Activated CD4-positive, alpha-beta T cell treated with anti-CD3 and anti-CD28 coated beads, Interleukin-2, amount 10 ng/mL, durations not matched to agents 7 days and 5 days (primary cell): ENCODE results near the gene AUTS2. TPM values are rescaled to one million over a fixed set of nuclear protein-coding genes. Genes with fewer than 3 reads are reported as not detected.

ENCODE experiments used
- CTCF ChIA-PET: fragments of 350-600 bp; sonication (Branson Sonifier 250); formaldehyde crosslinking; loops from one replicate; lab custom pipeline; 2021; ENCODE audit warnings: antibody characterized with exemption; lab: Charles Lee
- POLR2A ChIA-PET: fragments of 350-600 bp; sonication (Branson Sonifier 250); formaldehyde crosslinking; loops from one replicate; lab custom pipeline; 2021; ENCODE audit warnings: antibody characterized with exemption; lab: Charles Lee
- DNase-seq: peaks from one replicate; pipeline ENCODE4 v3.0.0-alpha.2; 2020
- H3K27ac Mint-ChIP-seq: one replicate; pipeline ENCODE4 v1.8.0; 2021; ENCODE audit warnings: mild to moderate bottlenecking, moderate library complexity, mixed read lengths
- H3K27me3 Mint-ChIP-seq: one replicate; pipeline ENCODE4 v1.8.0; 2021; ENCODE audit warnings: mixed read lengths
- H3K36me3 Mint-ChIP-seq: one replicate; pipeline ENCODE4 v1.8.0; 2021; ENCODE audit warnings: low read depth, mixed read lengths
- H3K4me1 Mint-ChIP-seq: one replicate; pipeline ENCODE4 v1.8.0; 2021; ENCODE audit warnings: mixed read lengths
- H3K4me3 Mint-ChIP-seq: one replicate; pipeline ENCODE4 v1.8.0; 2021; ENCODE audit warnings: mild to moderate bottlenecking, moderate library complexity, mixed read lengths
- H3K9me3 Mint-ChIP-seq: one replicate; pipeline ENCODE4 v1.8.0; 2021; ENCODE audit warnings: mixed read lengths
- total RNA-seq, 2 experiments: library from RNA; stranded (reverse); gene quantifications; one replicate each; pipeline ENCODE4 v1.2.3, GENCODE V29; 2021

Gene AUTS2
- total RNA-seq, 2 experiments from 2014 or later, result 13.9 to 18.9 TPM

DNA sequence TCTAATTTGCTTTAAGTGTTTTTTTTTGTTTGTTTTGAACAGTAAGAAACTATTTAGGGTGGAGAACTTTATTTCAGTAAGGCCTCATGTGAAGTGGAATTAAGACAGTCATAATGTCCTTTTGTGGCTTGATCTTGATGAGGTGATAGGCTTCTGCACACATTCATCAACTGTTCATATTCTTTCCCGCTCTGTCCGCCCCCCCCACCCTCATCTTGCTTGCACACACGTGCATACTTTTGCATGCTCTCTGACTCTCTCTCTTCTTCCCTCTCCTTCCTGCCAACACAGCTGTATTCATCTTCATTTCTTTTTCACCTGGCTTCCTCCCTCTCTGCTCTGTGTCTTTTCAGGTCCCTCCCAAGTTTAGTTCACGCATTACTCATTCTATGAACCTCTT is 429.6 kb downstream of the AUTS2 start:
- no peak for DNase-seq
- ChIA-PET CTCF (no interaction called here), POLR2A (no interaction called here)
- H3K4me3 Mint-ChIP-seq, result no peak overlapping the region
- H3K27me3 Mint-ChIP-seq, result peaks cover 1% of the 10 kb centered on the region
- peaks cover 2% of the 10 kb centered on the region for H3K4me1 Mint-ChIP-seq
- H3K27ac Mint-ChIP-seq, result no peak overlapping the region
- H3K9me3 Mint-ChIP-seq, result no peaks in the 10 kb centered on the region
- H3K36me3 Mint-ChIP-seq, result no peaks in the 10 kb centered on the region

DNA sequence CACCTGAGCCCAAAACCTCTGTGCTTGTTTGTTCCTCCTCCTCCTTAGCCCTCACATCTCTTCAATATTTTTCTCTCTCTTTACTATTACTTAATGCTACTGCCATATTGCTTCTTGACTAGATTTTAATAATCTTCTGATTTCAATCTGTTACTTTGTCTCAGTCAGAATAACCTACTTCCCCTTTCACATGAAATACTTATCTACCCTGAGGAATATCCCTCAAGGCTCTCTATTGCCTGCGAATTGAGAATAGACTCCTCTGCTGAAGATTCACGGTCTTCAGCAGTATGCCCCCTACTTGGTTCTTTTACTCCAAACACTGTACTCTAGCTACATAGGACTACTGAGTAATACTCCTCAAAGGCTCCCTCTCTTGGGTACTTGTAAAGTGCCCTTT is 430.3 kb downstream of the AUTS2 start:
- CTCF ChIA-PET, result no interaction called here
- POLR2A ChIA-PET, result no interaction called here
- no peak overlapping the region for H3K4me3 Mint-ChIP-seq
- H3K36me3 Mint-ChIP-seq, result no peaks in the 10 kb centered on the region
- H3K27ac Mint-ChIP-seq, result no peak overlapping the region
- no peaks in the 10 kb centered on the region for H3K9me3 Mint-ChIP-seq
- peaks cover 2% of the 10 kb centered on the region for H3K4me1 Mint-ChIP-seq
- peaks cover 1% of the 10 kb centered on the region for H3K27me3 Mint-ChIP-seq
- DNase-seq, result no peak

DNA sequence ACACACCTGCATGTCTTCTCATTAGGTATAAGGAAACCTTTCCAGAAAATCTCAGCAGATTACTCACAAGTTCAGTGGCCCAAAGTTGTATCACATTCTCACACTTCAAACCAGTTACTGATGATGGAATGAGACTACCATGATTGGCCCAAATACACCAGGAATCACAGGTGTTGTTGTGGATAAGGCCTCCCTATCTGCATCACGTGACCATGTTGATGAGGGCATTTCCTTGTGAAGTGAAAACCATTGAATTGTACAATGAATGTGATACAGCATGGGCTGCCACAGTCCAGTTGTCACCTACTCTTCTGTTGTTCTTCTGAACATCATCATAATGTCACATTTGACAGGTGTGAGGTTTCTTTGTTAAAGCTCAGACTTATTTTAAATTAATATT is 431.7 kb downstream of the AUTS2 start:
- H3K36me3 Mint-ChIP-seq, result no peaks in the 10 kb centered on the region
- no peak overlapping the region for H3K27ac Mint-ChIP-seq
- CTCF ChIA-PET, result no interaction called here
- H3K4me3 Mint-ChIP-seq, result no peak overlapping the region
- no peaks in the 10 kb centered on the region for H3K9me3 Mint-ChIP-seq
- peaks cover 2% of the 10 kb centered on the region for H3K4me1 Mint-ChIP-seq
- POLR2A ChIA-PET, result no interaction called here
- no peak for DNase-seq
- H3K27me3 Mint-ChIP-seq, result peaks cover 1% of the 10 kb centered on the region

DNA sequence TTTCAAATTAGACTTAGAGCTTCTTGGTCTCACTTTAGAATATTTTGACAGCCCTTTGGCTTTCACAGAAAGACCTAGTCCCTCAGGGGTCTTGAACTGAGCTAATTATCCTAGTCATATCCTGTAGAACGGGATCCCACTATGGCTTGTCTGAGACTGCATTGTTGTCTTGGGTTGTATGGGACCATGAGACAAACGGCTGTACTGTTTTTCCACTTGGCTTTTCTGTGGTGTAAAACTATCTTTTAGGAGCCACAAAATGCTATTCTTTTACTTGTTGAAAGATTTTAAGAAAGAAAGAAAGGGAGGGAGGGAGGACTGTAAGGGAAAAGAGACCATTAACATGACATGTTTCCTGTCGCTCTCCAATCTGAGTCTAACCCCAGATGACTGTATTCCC is 432.5 kb downstream of the AUTS2 start:
- ChIA-PET POLR2A (no interaction called here), CTCF (no interaction called here)
- H3K36me3 Mint-ChIP-seq, result no peaks in the 10 kb centered on the region
- H3K27me3 Mint-ChIP-seq, result peaks cover 1% of the 10 kb centered on the region
- no peaks in the 10 kb centered on the region for H3K9me3 Mint-ChIP-seq
- peaks cover 2% of the 10 kb centered on the region for H3K4me1 Mint-ChIP-seq
- H3K4me3 Mint-ChIP-seq, result no peak overlapping the region
- no peak overlapping the region for H3K27ac Mint-ChIP-seq
- DNase-seq, result no peak

DNA sequence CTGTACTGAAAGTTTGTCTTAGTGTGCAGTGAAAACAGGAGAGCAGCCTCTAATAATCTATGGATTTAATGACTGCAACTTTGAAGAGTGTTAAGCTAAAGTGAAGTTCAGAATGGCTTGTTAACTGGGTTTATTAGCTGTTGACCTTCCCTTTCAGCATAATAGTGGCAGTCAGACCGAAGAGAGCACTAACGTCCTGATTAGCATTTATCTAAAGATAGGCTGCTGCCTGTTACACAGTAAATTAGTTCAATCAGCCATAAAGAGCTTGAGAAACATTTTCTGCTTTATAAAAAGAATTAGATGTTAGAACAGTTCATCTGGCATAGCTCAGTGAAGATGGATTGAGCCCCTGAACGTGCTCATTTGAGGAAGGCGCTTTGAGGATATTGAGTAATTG is 433.0 kb downstream of the AUTS2 start:
- H3K9me3 Mint-ChIP-seq, result no peaks in the 10 kb centered on the region
- ChIA-PET CTCF (no interaction called here), POLR2A (no interaction called here)
- H3K4me3 Mint-ChIP-seq, result no peak overlapping the region
- no peak overlapping the region for H3K27ac Mint-ChIP-seq
- no peak for DNase-seq
- H3K27me3 Mint-ChIP-seq, result peaks cover 1% of the 10 kb centered on the region
- H3K4me1 Mint-ChIP-seq, result peaks cover 2% of the 10 kb centered on the region
- H3K36me3 Mint-ChIP-seq, result no peaks in the 10 kb centered on the region

DNA sequence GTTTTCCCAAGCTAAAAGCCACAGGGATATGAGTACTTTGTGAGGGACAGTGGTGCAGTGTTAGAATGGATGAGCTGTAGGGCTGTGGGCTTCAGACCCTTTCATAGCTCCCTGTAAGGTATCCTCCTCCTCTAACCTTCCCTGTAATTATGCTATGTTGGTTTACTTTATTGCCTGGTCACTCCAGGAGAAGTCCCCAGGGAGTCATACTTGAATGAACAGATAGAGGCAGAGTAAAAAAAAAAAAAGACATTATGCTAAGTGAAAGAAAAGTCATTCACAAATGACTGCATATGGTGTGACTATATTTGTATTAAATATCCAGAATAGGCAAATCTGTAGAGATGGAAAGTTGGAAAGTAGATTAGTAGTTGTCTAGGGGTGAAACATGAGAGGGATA is 434.4 kb downstream of the AUTS2 start:
- no peaks in the 10 kb centered on the region for H3K36me3 Mint-ChIP-seq
- no peak overlapping the region for H3K4me3 Mint-ChIP-seq
- H3K27me3 Mint-ChIP-seq, result no peaks in the 10 kb centered on the region
- H3K9me3 Mint-ChIP-seq, result no peaks in the 10 kb centered on the region
- CTCF ChIA-PET, result no interaction called here
- no peak for DNase-seq
- peaks cover 2% of the 10 kb centered on the region for H3K4me1 Mint-ChIP-seq
- H3K27ac Mint-ChIP-seq, result no peak overlapping the region
- POLR2A ChIA-PET, result no interaction called here

DNA sequence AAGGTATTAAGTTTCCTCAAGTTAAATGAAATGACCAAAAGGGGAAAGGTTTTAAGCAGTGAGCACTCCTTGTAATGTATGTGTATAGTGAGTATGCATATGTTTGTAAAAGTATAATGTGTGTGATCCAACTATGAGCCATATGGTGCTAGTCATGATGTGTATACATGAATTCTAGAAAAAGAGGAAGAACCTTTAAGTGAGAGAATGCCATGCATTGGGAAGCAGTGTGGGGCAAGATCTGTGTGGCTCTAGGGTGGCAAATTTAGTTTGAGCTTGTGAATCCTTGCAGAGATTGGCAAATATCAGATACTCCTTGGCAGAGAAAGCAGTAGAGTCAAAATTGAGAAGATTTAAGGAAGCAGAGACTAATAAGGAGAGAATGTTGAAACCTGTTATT is 435.0 kb downstream of the AUTS2 start:
- CTCF ChIA-PET, result no interaction called here

DNA sequence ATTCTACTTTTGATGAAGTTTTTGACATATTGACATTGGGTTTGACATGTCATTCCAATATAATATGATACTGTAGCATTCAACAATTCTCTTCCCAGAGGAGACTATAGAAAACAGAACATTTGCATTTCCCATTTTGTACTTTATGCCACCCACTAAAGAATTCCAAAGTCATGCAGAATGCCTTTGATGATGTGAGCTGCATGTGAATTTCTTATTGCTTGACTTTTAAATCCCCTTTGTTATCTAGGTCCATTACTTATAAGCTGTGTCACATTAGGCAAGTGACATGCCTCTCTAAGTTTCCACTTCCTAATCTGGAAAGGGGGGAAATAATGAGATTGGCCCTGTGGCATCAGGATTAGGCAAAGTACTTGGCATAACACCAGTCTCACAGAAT is 436.7 kb downstream of the AUTS2 start:
- Mint-ChIP-seq H3K4me3 (no peak overlapping the region), H3K27ac (no peak overlapping the region), H3K36me3 (no peaks in the 10 kb centered on the region), H3K9me3 (no peaks in the 10 kb centered on the region), H3K4me1 (no peaks in the 10 kb centered on the region), H3K27me3 (no peaks in the 10 kb centered on the region)
- ChIA-PET POLR2A (no interaction called here), CTCF (no interaction called here)
- no peak for DNase-seq

More for the DNA sequence above, 435.0 kb downstream of the AUTS2 start:
- no peaks in the 10 kb centered on the region for H3K9me3 Mint-ChIP-seq
- H3K4me3 Mint-ChIP-seq, result no peak overlapping the region
- H3K36me3 Mint-ChIP-seq, result no peaks in the 10 kb centered on the region
- no peak overlapping the region for H3K27ac Mint-ChIP-seq
- DNase-seq, result no peak
- no peaks in the 10 kb centered on the region for H3K4me1 Mint-ChIP-seq
- POLR2A ChIA-PET, result no interaction called here
- no peaks in the 10 kb centered on the region for H3K27me3 Mint-ChIP-seq

DNA sequence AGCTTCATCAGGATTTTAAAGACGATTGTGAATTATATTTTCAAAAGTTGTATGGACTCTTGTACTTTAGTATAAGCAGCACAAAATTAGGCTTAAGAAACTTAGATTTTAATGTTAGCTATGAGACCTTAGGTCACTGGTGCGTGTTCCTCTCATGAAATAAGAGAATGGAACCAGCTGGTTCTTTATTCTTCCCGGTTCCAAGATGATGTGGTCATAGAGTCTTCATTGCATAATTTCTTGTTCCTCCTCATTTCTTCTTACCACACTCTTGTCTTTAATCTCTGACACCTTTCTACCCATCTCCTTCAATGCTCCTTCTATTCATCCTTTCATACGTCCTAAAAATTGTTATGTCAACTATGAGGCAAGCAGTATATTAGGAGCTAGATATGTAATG is 437.2 kb downstream of the AUTS2 start:
- H3K27ac Mint-ChIP-seq, result no peak overlapping the region
- H3K36me3 Mint-ChIP-seq, result no peaks in the 10 kb centered on the region
- H3K4me3 Mint-ChIP-seq, result no peak overlapping the region
- H3K9me3 Mint-ChIP-seq, result no peaks in the 10 kb centered on the region
- no peaks in the 10 kb centered on the region for H3K4me1 Mint-ChIP-seq
- CTCF ChIA-PET, result no interaction called here
- no peaks in the 10 kb centered on the region for H3K27me3 Mint-ChIP-seq
- no peak for DNase-seq
- POLR2A ChIA-PET, result no interaction called here

DNA sequence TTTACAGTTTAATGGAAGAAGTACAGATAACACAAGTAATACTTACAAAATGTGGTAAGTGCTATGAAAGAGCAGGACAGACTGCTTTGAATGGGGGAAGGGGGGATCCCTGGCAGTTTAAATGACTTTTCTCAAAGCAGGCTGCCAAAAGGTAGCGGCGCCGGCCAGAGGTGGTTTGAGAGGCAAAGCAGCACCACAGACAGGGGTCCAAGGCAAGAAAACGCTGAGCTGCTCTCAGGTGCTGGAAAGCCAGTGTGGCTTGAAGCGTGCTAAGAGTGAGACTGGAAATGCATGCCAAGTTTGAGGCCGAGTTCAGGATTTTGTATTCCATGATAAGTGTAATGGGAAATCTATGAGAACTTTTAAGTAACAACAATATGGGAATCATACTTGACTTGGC is 437.7 kb downstream of the AUTS2 start:
- POLR2A ChIA-PET, result no interaction called here
- no peaks in the 10 kb centered on the region for H3K36me3 Mint-ChIP-seq
- CTCF ChIA-PET, result no interaction called here

DNA sequence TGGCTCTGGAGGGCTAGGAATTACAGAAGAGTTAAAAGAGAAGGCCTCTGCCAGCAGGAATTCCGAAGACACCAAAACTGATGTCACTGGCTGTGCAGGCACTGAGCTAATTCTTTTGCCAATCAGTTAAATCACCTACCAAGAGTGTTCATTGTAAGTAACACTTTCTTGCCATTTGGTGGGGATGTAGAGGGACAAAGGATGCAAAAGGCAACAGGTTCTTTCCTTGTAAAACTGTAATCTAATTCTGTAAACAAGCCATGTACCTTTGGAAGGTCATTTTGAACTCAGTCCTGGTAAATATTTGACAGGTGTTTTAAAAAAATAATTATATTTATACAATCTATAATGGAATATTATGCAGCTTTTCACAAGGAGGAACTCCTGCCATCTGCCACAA is 438.4 kb downstream of the AUTS2 start:
- Mint-ChIP-seq H3K4me1 (no peaks in the 10 kb centered on the region), H3K9me3 (no peaks in the 10 kb centered on the region), H3K27me3 (no peaks in the 10 kb centered on the region), H3K27ac (no peak overlapping the region), H3K36me3 (no peaks in the 10 kb centered on the region), H3K4me3 (no peak overlapping the region)
- DNase-seq, result no peak
- ChIA-PET CTCF (no interaction called here), POLR2A (no interaction called here)

More for the DNA sequence above, 437.7 kb downstream of the AUTS2 start:
- Mint-ChIP-seq H3K4me3 (no peak overlapping the region), H3K27me3 (no peaks in the 10 kb centered on the region), H3K9me3 (no peaks in the 10 kb centered on the region), H3K27ac (no peak overlapping the region), H3K4me1 (no peaks in the 10 kb centered on the region)
- no peak for DNase-seq

DNA sequence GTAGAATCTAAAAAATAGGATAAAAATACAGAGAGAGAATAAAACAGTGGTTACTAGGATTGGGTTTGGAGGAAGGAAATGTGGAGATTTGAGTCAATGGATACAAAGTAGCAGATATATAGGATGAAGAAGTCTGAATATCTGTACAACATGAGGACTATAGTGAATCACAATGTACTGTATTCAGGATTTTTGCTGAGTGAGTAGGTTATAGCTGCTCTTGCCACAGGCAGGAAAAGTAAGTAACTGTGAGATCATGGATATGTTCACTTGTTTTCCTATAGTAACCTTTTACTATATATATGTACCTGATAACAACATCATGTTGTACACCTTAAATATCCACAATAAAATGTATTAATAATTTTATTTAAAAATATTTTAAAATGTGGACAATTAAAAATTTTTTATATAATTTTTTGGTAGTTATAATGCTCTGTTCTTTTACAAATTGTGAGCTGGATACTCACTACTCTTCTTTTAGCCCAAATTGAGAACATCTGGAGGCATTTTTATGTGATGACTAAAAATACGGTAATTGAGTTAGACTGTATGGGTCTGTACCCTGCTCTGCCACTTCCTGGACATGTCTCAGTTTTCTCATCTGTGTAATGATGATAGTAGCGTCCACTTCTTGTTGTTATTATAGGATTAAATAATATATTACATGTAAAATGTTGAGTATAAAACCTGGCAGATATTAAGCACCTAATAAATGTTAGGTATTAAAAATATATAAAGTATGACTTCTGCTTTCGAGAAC is 439.1 kb downstream of the AUTS2 start:
- H3K4me1 Mint-ChIP-seq, result no peaks in the 10 kb centered on the region
- H3K36me3 Mint-ChIP-seq, result no peaks in the 10 kb centered on the region
- POLR2A ChIA-PET, result no interaction called here
- no peak for DNase-seq
- H3K9me3 Mint-ChIP-seq, result no peaks in the 10 kb centered on the region
- H3K27ac Mint-ChIP-seq, result no peak overlapping the region
- CTCF ChIA-PET, result no interaction called here
- H3K27me3 Mint-ChIP-seq, result no peaks in the 10 kb centered on the region
- H3K4me3 Mint-ChIP-seq, result no peak overlapping the region

DNA sequence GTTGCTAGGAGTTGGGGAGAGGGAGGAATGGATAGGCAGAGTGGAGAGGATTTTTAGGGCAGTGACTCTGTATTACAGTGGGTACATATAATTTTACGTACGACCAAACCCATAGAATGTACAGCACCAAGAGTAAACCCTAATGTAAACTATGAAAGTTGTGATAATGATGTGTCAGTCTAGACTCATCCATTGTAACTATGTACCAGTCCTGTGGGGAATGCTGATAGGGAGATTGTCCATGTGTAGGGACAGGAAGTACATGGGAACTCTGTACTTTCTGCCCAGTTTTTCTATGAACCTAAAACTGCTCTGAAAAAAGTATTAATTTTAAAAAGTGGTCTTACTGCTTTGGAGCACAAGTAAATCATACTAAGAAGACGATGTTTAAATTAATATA is 441.8 kb downstream of the AUTS2 start:
- Mint-ChIP-seq H3K9me3 (no peaks in the 10 kb centered on the region), H3K27ac (no peak overlapping the region), H3K36me3 (no peaks in the 10 kb centered on the region), H3K4me1 (no peaks in the 10 kb centered on the region), H3K27me3 (peaks cover 2% of the 10 kb centered on the region), H3K4me3 (no peak overlapping the region)
- POLR2A ChIA-PET, result no interaction called here
- DNase-seq, result no peak
- CTCF ChIA-PET, result interaction anchor here (0.6 kb wide), 1 partner anchor 10 kb away, joined by 3 read pairs; no protein-coding TSS in a partner anchor
